Putamen (tissue), 1 donor: Measurements from ENCODE around the gene KLF18.
"Not testable (repeated sequence)": the region's sequence is repeated elsewhere in the genome, so short reads cannot be mapped to it uniquely, and the experiment has no call there.

Experiments used
- DNase-seq: peaks from one replicate; pipeline ENCODE4 v3.0.0-alpha.2; 2016; ENCODE audit warnings: low spot score

Gene KLF18

GRCh38 chr1:44141531-44141930, at the start of gene KLF18:
Gene KLF18, minus strand, starts transcription at chr1:44141631. Its CDS starts 0 bp downstream, at chr1:44141631.
- no peak for DNase-seq

GRCh38 chr1:44174630-44175029, 33.2 kb upstream of the KLF18 start:
- DNase-seq, result no peak

- DNase-seq, result no peak
Measured at GRCh38 chr1:44170281-44170823, 28.9 kb upstream of the KLF18 start.

- no peak for DNase-seq
Measured at GRCh38 chr1:44168520-44169098, 27.2 kb upstream of the KLF18 start.

GRCh38 chr1:44161546-44161945, 20.1 kb upstream of the KLF18 start:
- DNase-seq, result no peak

GRCh38 chr1:44158871-44159270, 17.4 kb upstream of the KLF18 start:
- no peak for DNase-seq

- no peak for DNase-seq
Measured at GRCh38 chr1:44157903-44158302, 16.5 kb upstream of the KLF18 start.

GRCh38 chr1:44154049-44154448, 12.6 kb upstream of the KLF18 start:
- DNase-seq, result no peak

GRCh38 chr1:44152692-44153091, 11.3 kb upstream of the KLF18 start:
- no peak for DNase-seq

GRCh38 chr1:44151808-44152207, 10.4 kb upstream of the KLF18 start:
- DNase-seq, result no peak

- no peak for DNase-seq
Measured at GRCh38 chr1:44151332-44151731, 9.9 kb upstream of the KLF18 start.

GRCh38 chr1:44147582-44147981, 6.2 kb upstream of the KLF18 start:
- DNase-seq, result no peak

- DNase-seq, result no peak
Measured at GRCh38 chr1:44146536-44147361, 5.3 kb upstream of the KLF18 start.

GRCh38 chr1:44144962-44145756, 3.7 kb upstream of the KLF18 start:
- DNase-seq, result no peak

- DNase-seq, result not testable (repeated sequence)
Measured at GRCh38 chr1:44139565-44139964, 1.9 kb downstream of the KLF18 start.

GRCh38 chr1:44138239-44138638, 3.2 kb downstream of the KLF18 start:
- no peak for DNase-seq

- no peak for DNase-seq
Measured at GRCh38 chr1:44135886-44136285, 5.5 kb downstream of the KLF18 start.

- no peak for DNase-seq
Measured at GRCh38 chr1:44134071-44134920, 7.1 kb downstream of the KLF18 start.

- DNase-seq, result no peak
Measured at GRCh38 chr1:44131411-44131810, 10.0 kb downstream of the KLF18 start.

- no peak for DNase-seq
Measured at GRCh38 chr1:44129616-44130500, 11.6 kb downstream of the KLF18 start.
